Mesothelial cell of epicardium (in vitro differentiated cells): Measurements from ENCODE around the gene TPI1. TPM values are rescaled to one million over a fixed set of nuclear protein-coding genes. Genes with fewer than 3 reads are reported as not detected.

Experiments
- DNase-seq, 2 experiments: peaks; one replicate each; pipeline ENCODE4 v3.0.0; 2021; ENCODE audit warnings: low spot score in 2 of 2; ENCODE audit not compliant: unreplicated experiment in 2 of 2
- H3K27ac Mint-ChIP-seq: 2 replicates; pipeline ENCODE4 v1.8.0; 2021; ENCODE audit warnings: mixed read lengths
- H3K27me3 Mint-ChIP-seq: 2 replicates; pipeline ENCODE4 v1.8.0; 2021; ENCODE audit warnings: low read depth, mixed read lengths
- H3K36me3 Mint-ChIP-seq: 2 replicates; pipeline ENCODE4 v1.8.0; 2021; ENCODE audit warnings: mixed read lengths
- H3K4me1 Mint-ChIP-seq: 2 replicates; pipeline ENCODE4 v1.8.0; 2021; ENCODE audit warnings: mixed read lengths
- H3K4me3 Mint-ChIP-seq: 2 replicates; pipeline ENCODE4 v1.8.0; 2021; ENCODE audit warnings: mild to moderate bottlenecking, moderate library complexity, mixed read lengths
- H3K9me3 Mint-ChIP-seq: 2 replicates; pipeline ENCODE4 v1.8.0; 2021; ENCODE audit warnings: mixed read lengths
- CTCF ChIP-seq: fragments of 200-600 bp; sonication (generic); IDR thresholded peaks from one replicate; pipeline ENCODE4 v1.5.0; 2021; ENCODE audit warnings: antibody characterized with exemption; ENCODE audit not compliant: unreplicated experiment
- total RNA-seq: library from RNA; stranded (reverse); gene quantifications from 3 replicates; pipeline ENCODE4 v1.2.1, GENCODE V29; 2021

The TPI1 gene
- total RNA-seq, 1 donor from 2014 or later: 473 TPM

- Mint-ChIP-seq H3K27me3 (no peaks in the 10 kb centered on the region), H3K9me3 (no peaks in the 10 kb centered on the region), H3K27ac (no peak overlapping the region), H3K4me1 (peaks cover 15% of the 10 kb centered on the region), H3K4me3 (no peak overlapping the region), H3K36me3 (peaks cover 34% of the 10 kb centered on the region)
- TF ChIP-seq CTCF: no peak
- DNase-seq: no peak
Measured at GRCh38 chr12:6846316-6846869, 20.9 kb upstream of the TPI1 start.

- TF ChIP-seq CTCF: no peak
- Mint-ChIP-seq H3K4me3 (no peak overlapping the region), H3K36me3 (peaks cover 32% of the 10 kb centered on the region), H3K27ac (no peak overlapping the region), H3K4me1 (peaks cover 16% of the 10 kb centered on the region), H3K27me3 (no peaks in the 10 kb centered on the region), H3K9me3 (no peaks in the 10 kb centered on the region)
- no peak for DNase-seq
Measured at GRCh38 chr12:6847676-6848075, 19.7 kb upstream of the TPI1 start.

- Mint-ChIP-seq H3K4me3 (peak overlapping the region; percentile 95), H3K9me3 (no peaks in the 10 kb centered on the region), H3K27ac (no peak overlapping the region), H3K36me3 (peaks cover 24% of the 10 kb centered on the region), H3K4me1 (peaks cover 30% of the 10 kb centered on the region), H3K27me3 (no peaks in the 10 kb centered on the region)
- DNase-seq: no peak
- no peak for TF ChIP-seq CTCF
Measured at GRCh38 chr12:6849427-6849826, 17.9 kb upstream of the TPI1 start.

GRCh38 chr12:6849976-6850560 is 17.3 kb upstream of the TPI1 start:
- Mint-ChIP-seq H3K4me1 (peaks cover 32% of the 10 kb centered on the region), H3K27ac (peak overlapping the region; percentile 47), H3K36me3 (peaks cover 20% of the 10 kb centered on the region), H3K4me3 (peak overlapping the region; percentile 95), H3K9me3 (no peaks in the 10 kb centered on the region), H3K27me3 (no peaks in the 10 kb centered on the region)
- DNase-seq: no peak
- TF ChIP-seq CTCF: no peak

GRCh38 chr12:6850796-6851152 is 16.6 kb upstream of the TPI1 start:
- no peak for TF ChIP-seq CTCF
- DNase-seq: no peak
- H3K27ac Mint-ChIP-seq: peak overlapping the region; percentile 96
- H3K9me3 Mint-ChIP-seq: no peaks in the 10 kb centered on the region
- peaks cover 20% of the 10 kb centered on the region for H3K36me3 Mint-ChIP-seq
- peak overlapping the region; percentile 95 for H3K4me3 Mint-ChIP-seq
- no peaks in the 10 kb centered on the region for H3K27me3 Mint-ChIP-seq
- H3K4me1 Mint-ChIP-seq: peaks cover 32% of the 10 kb centered on the region
